ENCODE results near the gene CREB3L1.

DNA sequence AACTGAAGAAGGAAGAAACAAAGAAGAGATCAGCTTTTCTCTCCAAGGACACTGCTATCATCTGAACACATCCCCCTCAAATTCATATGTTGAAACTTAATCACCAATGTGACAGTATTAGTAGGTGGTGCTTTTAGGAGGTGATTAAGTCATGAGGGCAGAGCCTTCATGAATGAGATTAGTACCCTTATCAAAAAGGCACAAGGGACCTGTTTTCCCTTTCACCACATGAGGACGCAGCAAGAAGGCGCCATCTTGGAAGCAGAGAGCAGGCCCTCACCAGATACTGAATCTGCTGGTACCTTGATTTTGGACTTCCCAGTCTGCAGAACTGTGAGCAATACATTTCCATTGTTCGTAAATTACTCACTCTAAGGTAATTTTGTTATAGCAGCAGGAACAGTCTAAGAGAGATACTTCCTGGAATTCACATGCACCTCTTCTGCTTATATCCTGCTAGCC, 20.9 kb upstream of the CREB3L1 start:
- TF ChIP-seq POLR2A (IDR thresholded peaks at IDR 0.05; ENCODE audit: low read length) (peak; percentile 97), GATA1 (IDR thresholded peaks at IDR 0.05; ENCODE audit: low read depth, low read length) (no peak)

All from erythroblast (primary cell).